ENCODE measurements around the gene PRADC1.

- TF ChIP-seq, protein P1, sequence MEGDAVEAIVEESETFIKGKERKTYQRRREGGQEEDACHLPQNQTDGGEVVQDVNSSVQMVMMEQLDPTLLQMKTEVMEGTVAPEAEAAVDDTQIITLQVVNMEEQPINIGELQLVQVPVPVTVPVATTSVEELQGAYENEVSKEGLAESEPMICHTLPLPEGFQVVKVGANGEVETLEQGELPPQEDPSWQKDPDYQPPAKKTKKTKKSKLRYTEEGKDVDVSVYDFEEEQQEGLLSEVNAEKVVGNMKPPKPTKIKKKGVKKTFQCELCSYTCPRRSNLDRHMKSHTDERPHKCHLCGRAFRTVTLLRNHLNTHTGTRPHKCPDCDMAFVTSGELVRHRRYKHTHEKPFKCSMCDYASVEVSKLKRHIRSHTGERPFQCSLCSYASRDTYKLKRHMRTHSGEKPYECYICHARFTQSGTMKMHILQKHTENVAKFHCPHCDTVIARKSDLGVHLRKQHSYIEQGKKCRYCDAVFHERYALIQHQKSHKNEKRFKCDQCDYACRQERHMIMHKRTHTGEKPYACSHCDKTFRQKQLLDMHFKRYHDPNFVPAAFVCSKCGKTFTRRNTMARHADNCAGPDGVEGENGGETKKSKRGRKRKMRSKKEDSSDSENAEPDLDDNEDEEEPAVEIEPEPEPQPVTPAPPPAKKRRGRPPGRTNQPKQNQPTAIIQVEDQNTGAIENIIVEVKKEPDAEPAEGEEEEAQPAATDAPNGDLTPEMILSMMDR (IDR thresholded peaks at IDR 0.05) = no peak
- no peak for TF ChIP-seq POLR2A (IDR thresholded peaks at IDR 0.05)
These were observed 35.5 kb downstream of the PRADC1 start for GRCh38 chr2:73197579-73197978.
